H9 (cell line): ENCODE measurements around the gene IMPA2. TPM values are rescaled to one million over a fixed set of nuclear protein-coding genes. Genes with fewer than 3 reads are reported as not detected.

Source experiments
- DNase-seq: peaks from one replicate; pipeline ENCODE4 v3.0.0-alpha.2; 2017
- H2AFZ ChIP-seq: one replicate; pipeline ENCODE4 v1.6.1; 2013; ENCODE audit warnings: mild to moderate bottlenecking, low read length, control low read depth, moderate library complexity
- H2AK5ac ChIP-seq: 2 replicates; pipeline ENCODE4 v1.6.1; 2013; ENCODE audit warnings: low read length, control low read depth, mixed read lengths; ENCODE audit not compliant: insufficient read length
- H2BK120ac ChIP-seq: one replicate; pipeline ENCODE4 v1.6.1; 2013; ENCODE audit warnings: low read depth, mild to moderate bottlenecking, low read length, control low read depth, inconsistent platforms; ENCODE audit not compliant: poor library complexity, severe bottlenecking
- H2BK12ac ChIP-seq: 2 replicates; pipeline ENCODE4 v1.6.1; 2013; ENCODE audit warnings: low read length, control low read depth, mixed read lengths, low read depth; ENCODE audit not compliant: insufficient read length
- H2BK15ac ChIP-seq: 2 replicates; pipeline ENCODE4 v1.6.1; 2013; ENCODE audit warnings: low read depth, low read length, control low read depth
- H2BK20ac ChIP-seq: one replicate; pipeline ENCODE4 v1.6.1; 2013; ENCODE audit warnings: low read depth, mild to moderate bottlenecking, low read length, control low read depth, inconsistent platforms; ENCODE audit not compliant: poor library complexity, severe bottlenecking
- H2BK5ac ChIP-seq: 2 replicates; pipeline ENCODE4 v1.6.1; 2013; ENCODE audit warnings: low read length, control low read depth, mixed read lengths; ENCODE audit not compliant: insufficient read length
- H3K14ac ChIP-seq: 2 replicates; pipeline ENCODE4 v1.6.1; 2013; ENCODE audit warnings: low read length, control low read depth; ENCODE audit not compliant: insufficient read depth
- H3K18ac ChIP-seq: 2 replicates; pipeline ENCODE4 v1.6.1; 2013; ENCODE audit warnings: low read depth, mild to moderate bottlenecking, mixed read lengths, low read length, control low read depth; ENCODE audit not compliant: insufficient read length
- H3K23ac ChIP-seq: 2 replicates; pipeline ENCODE4 v1.6.1; 2013; ENCODE audit warnings: low read length, control low read depth, mixed read lengths, low read depth; ENCODE audit not compliant: insufficient read length
- H3K23me2 ChIP-seq: 2 replicates; pipeline ENCODE4 v1.6.1; 2013; ENCODE audit warnings: low read depth, mild to moderate bottlenecking, mixed read lengths, low read length, control low read depth; ENCODE audit not compliant: insufficient read length, poor library complexity, severe bottlenecking
- H3K27ac ChIP-seq: 2 replicates; pipeline ENCODE4 v1.5.1; 2013; ENCODE audit warnings: low read length, control low read depth, mixed read lengths, low read depth; ENCODE audit not compliant: insufficient read length
- H3K27me3 ChIP-seq: 2 replicates; pipeline ENCODE4 v1.6.1; 2013; ENCODE audit warnings: low read length, control low read depth, inconsistent platforms; ENCODE audit not compliant: insufficient read depth
- H3K4ac ChIP-seq: 2 replicates; pipeline ENCODE4 v1.6.1; 2013; ENCODE audit warnings: low read depth, mild to moderate bottlenecking, control low read depth, inconsistent platforms, low read length, moderate library complexity
- H3K4me1 ChIP-seq: 2 replicates; pipeline ENCODE4 v1.6.1; 2013; ENCODE audit warnings: low read length, control low read depth, inconsistent platforms; ENCODE audit not compliant: insufficient read depth
- H3K4me2 ChIP-seq: 2 replicates; pipeline ENCODE4 v1.6.1; 2013; ENCODE audit warnings: low read length, control low read depth, mixed read lengths; ENCODE audit not compliant: insufficient read length, insufficient read depth
- H3K56ac ChIP-seq: 2 replicates; pipeline ENCODE4 v1.6.1; 2013; ENCODE audit warnings: low read depth, mild to moderate bottlenecking, mixed read lengths, low read length, control low read depth; ENCODE audit not compliant: insufficient read length
- H3K79me1 ChIP-seq: 2 replicates; pipeline ENCODE4 v1.6.1; 2013; ENCODE audit warnings: low read depth, mild to moderate bottlenecking, moderate library complexity, low read length, control low read depth, inconsistent platforms; ENCODE audit not compliant: insufficient read depth, poor library complexity, severe bottlenecking
- H3K79me2 ChIP-seq: 2 replicates; pipeline ENCODE4 v1.6.1; 2013; ENCODE audit warnings: low read length, control low read depth, inconsistent platforms; ENCODE audit not compliant: insufficient read depth
- H3K9ac ChIP-seq: 2 replicates; pipeline ENCODE4 v1.6.1; 2013; ENCODE audit warnings: low read length, control low read depth, mixed read lengths; ENCODE audit not compliant: insufficient read length; ENCODE audit errors: extremely low read depth
- H3K9me3 ChIP-seq: one replicate; pipeline ENCODE4 v1.6.1; 2013; ENCODE audit warnings: low read depth, low read length, inconsistent platforms; ENCODE audit not compliant: control insufficient read depth
- H3T11ph ChIP-seq: one replicate; pipeline ENCODE4 v1.6.1; 2013; ENCODE audit warnings: mild to moderate bottlenecking, low read length, control low read depth, inconsistent platforms
- H4K20me1 ChIP-seq: one replicate; pipeline ENCODE4 v1.6.1; 2013; ENCODE audit not compliant: control insufficient read depth, insufficient read length, insufficient read depth
- H4K5ac ChIP-seq: 2 replicates; pipeline ENCODE4 v1.6.1; 2013; ENCODE audit warnings: low read depth, mild to moderate bottlenecking, mixed read lengths, low read length, control low read depth; ENCODE audit not compliant: insufficient read length
- H4K8ac ChIP-seq: replicated peaks from 2 replicates; pipeline ENCODE4 v1.6.1; 2013; ENCODE audit warnings: low read length, control low read depth, mixed read lengths, low read depth; ENCODE audit not compliant: insufficient read length
- H4K91ac ChIP-seq: 2 replicates; pipeline ENCODE4 v1.6.1; 2013; ENCODE audit warnings: low read depth, mild to moderate bottlenecking, moderate library complexity, mixed read lengths, low read length, control low read depth; ENCODE audit not compliant: insufficient read length
- H3K27ac Mint-ChIP-seq, 3 experiments: 2 replicates in 2 of 3; 3 replicates in 1 of 3; pipeline ENCODE4 v1.8.0; 2020 to 2021; ENCODE audit warnings: mixed read lengths in 3 of 3, mild to moderate bottlenecking in 1 of 3, moderate library complexity in 1 of 3
- H3K27me3 Mint-ChIP-seq: 2 replicates; pipeline ENCODE4 v1.8.0; 2021; ENCODE audit warnings: low read depth, mild to moderate bottlenecking, moderate library complexity, mixed read lengths
- H3K36me3 Mint-ChIP-seq, 3 experiments: 2 replicates in 2 of 3; 3 replicates in 1 of 3; pipeline ENCODE4 v1.8.0; 2020 to 2021; ENCODE audit warnings: low read depth in 3 of 3, mixed read lengths in 3 of 3; ENCODE audit not compliant: insufficient read depth in 1 of 3
- H3K4me1 Mint-ChIP-seq, 2 experiments: 2 replicates each; pipeline ENCODE4 v1.8.0; 2020; ENCODE audit warnings: mixed read lengths in 2 of 2
- H3K4me3 Mint-ChIP-seq, 2 experiments: 2 replicates in 1 of 2; 3 replicates in 1 of 2; pipeline ENCODE4 v1.8.0; 2020 to 2021; ENCODE audit warnings: mild to moderate bottlenecking in 2 of 2, mixed read lengths in 2 of 2, moderate library complexity in 1 of 2
- H3K9me3 Mint-ChIP-seq, 2 experiments: 2 replicates in 1 of 2; 3 replicates in 1 of 2; pipeline ENCODE4 v1.8.0; 2020; ENCODE audit warnings: mild to moderate bottlenecking in 2 of 2, mixed read lengths in 2 of 2, moderate library complexity in 1 of 2
- CTCF ChIP-seq: fragments of 200-600 bp; sonication (generic); conservative IDR thresholded peaks from 3 replicates; pipeline ENCODE4 v1.8.0; 2021; ENCODE audit warnings: antibody characterized with exemption, mild to moderate bottlenecking
- WGBS: extraction: QIAGEN DNeasy Blood & Tissue Kit; methylation state at CpG from one replicate; pipeline ENCODE4 v1.1.7; 2013; ENCODE audit warnings: missing lambda C conversion rate, low lambda C conversion rate, mixed read lengths; ENCODE audit not compliant: insufficient read length; ENCODE audit errors: extremely low coverage; 5-methylcytosine and 5-hydroxymethylcytosine counted together
- total RNA-seq: library from RNA; stranded (reverse); gene quantifications from 2 replicates; pipeline ENCODE4 v1.2.1, GENCODE V29; 2021

IMPA2 gene
- total RNA-seq, 1 experiment from 2014 or later = 73.8 TPM

- no peaks in the 10 kb centered on the region for H3K23me2 ChIP-seq
- H2BK5ac ChIP-seq = no peak overlapping the region
- no peak overlapping the region for H3K14ac ChIP-seq
- no peak overlapping the region for H4K8ac ChIP-seq
- H3K4ac ChIP-seq = no peak overlapping the region
- no peaks in the 10 kb centered on the region for H3K79me2 ChIP-seq
- no peaks in the 10 kb centered on the region for H3K79me1 ChIP-seq
- no peaks in the 10 kb centered on the region for H3K9me3 ChIP-seq
- no peak overlapping the region for H3K27ac ChIP-seq
- no peak for TF ChIP-seq CTCF
- H4K20me1 ChIP-seq = no peaks in the 10 kb centered on the region
- Mint-ChIP-seq H3K4me1 (no peaks in the 10 kb centered on the region), H3K27ac (no peak overlapping the region), H3K36me3 (peaks cover 43 to 69% (median 58%) of the 10 kb centered on the region in 3 experiments), H3K27me3 (no peaks in the 10 kb centered on the region; the same call in 1 of the 2 replicates), H3K4me3 (no peak overlapping the region), H3K9me3 (no peaks in the 10 kb centered on the region)
- H3K4me2 ChIP-seq = no peak overlapping the region
- no peak overlapping the region for H3K18ac ChIP-seq
- no peaks in the 10 kb centered on the region for H3K4me1 ChIP-seq
- H3T11ph ChIP-seq = no peak overlapping the region
- H2AFZ ChIP-seq = no peak overlapping the region
- no peaks in the 10 kb centered on the region for H3K27me3 ChIP-seq
- no peak overlapping the region for H2BK120ac ChIP-seq
- H3K9ac ChIP-seq = no peak overlapping the region
- no peak overlapping the region for H4K5ac ChIP-seq
- no peak overlapping the region for H3K56ac ChIP-seq
- H3K23ac ChIP-seq = no peak overlapping the region
- H2BK20ac ChIP-seq = no peak overlapping the region
- no peak overlapping the region for H2AK5ac ChIP-seq
- no peak overlapping the region for H4K91ac ChIP-seq
- H2BK15ac ChIP-seq = no peak overlapping the region
- H2BK12ac ChIP-seq = no peak overlapping the region
- DNase-seq = no peak
- WGBS = no CpG with 5 or more reads among the region's 7 CpGs
Measured at GRCh38 chr18:12018861-12019260, 37.6 kb downstream of the IMPA2 start.
